Activated naive CD8-positive, alpha-beta T cell treated with anti-CD3 and anti-CD28 coated beads, Interleukin-2, amount 10 ng/mL, durations not matched to agents 7 days and 5 days (primary cell): Measurements from ENCODE around the gene NALCN. TPM values are rescaled to one million over a fixed set of nuclear protein-coding genes. Genes with fewer than 3 reads are reported as not detected.

Experiments
- ATAC-seq: fragments of 150-1000 bp; cut with Tn5 transposase; one replicate; pipeline ENCODE4 v1.10.0; 2021; ENCODE audit warnings: low read depth, moderate library complexity
- POLR2A ChIA-PET: fragments of 350-600 bp; sonication (Branson Sonifier 250); formaldehyde crosslinking; loops from one replicate; lab custom pipeline; 2021; ENCODE audit warnings: antibody characterized with exemption; lab: Charles Lee
- DNase-seq: peaks from one replicate; pipeline ENCODE4 v3.0.0; 2021
- H3K27ac Mint-ChIP-seq: one replicate; pipeline ENCODE4 v1.8.0; 2022; ENCODE audit warnings: mild to moderate bottlenecking, mixed read lengths
- H3K27me3 Mint-ChIP-seq: one replicate; pipeline ENCODE4 v1.8.0; 2022; ENCODE audit warnings: mild to moderate bottlenecking, moderate library complexity, mixed read lengths
- H3K36me3 Mint-ChIP-seq: one replicate; pipeline ENCODE4 v1.8.0; 2021; ENCODE audit warnings: mild to moderate bottlenecking, mixed read lengths
- H3K4me1 Mint-ChIP-seq: one replicate; pipeline ENCODE4 v1.8.0; 2021; ENCODE audit warnings: mixed read lengths
- H3K4me3 Mint-ChIP-seq: one replicate; pipeline ENCODE4 v1.8.0; 2022; ENCODE audit warnings: mild to moderate bottlenecking, moderate library complexity, mixed read lengths
- H3K9me3 Mint-ChIP-seq: one replicate; pipeline ENCODE4 v1.8.0; 2021; ENCODE audit warnings: mixed read lengths
- total RNA-seq, 2 experiments: library from RNA; stranded (reverse); gene quantifications; one replicate each; pipeline ENCODE4 v1.2.3, GENCODE V29; 2021

NALCN gene
- not detected for total RNA-seq

- H3K27me3 Mint-ChIP-seq: peaks cover 46% of the 10 kb centered on the region
- no peak within 1 kb of the TSS for H3K27ac Mint-ChIP-seq
- H3K36me3 Mint-ChIP-seq: no peaks in the 10 kb centered on the region
- no peak within 1 kb of the TSS for H3K4me3 Mint-ChIP-seq
- POLR2A ChIA-PET: no interaction called here
- no peak for ATAC-seq
- peak; percentile 29 for DNase-seq
- no peaks in the 10 kb centered on the region for H3K4me1 Mint-ChIP-seq
- H3K9me3 Mint-ChIP-seq: no peaks in the 10 kb centered on the region
Observed at GRCh38 chr13:101416181-101417042, at the start of gene NALCN. NALCN (minus strand) TSS chr13:101416508; CDS start chr13:101399126, 17,382 bp downstream.

- Mint-ChIP-seq H3K4me1 (no peaks in the 10 kb centered on the region), H3K36me3 (no peaks in the 10 kb centered on the region), H3K27ac (no peak overlapping the region), H3K9me3 (no peaks in the 10 kb centered on the region), H3K27me3 (no peaks in the 10 kb centered on the region), H3K4me3 (no peak overlapping the region)
- POLR2A ChIA-PET: no interaction called here
- ATAC-seq (no peak), DNase-seq (no peak)
Observed at GRCh38 chr13:101465877-101466276, 49.6 kb upstream of the NALCN start.

GRCh38 chr13:101457176-101457575 lies 40.9 kb upstream of the NALCN start:
- Mint-ChIP-seq H3K27me3 (peaks cover 21% of the 10 kb centered on the region), H3K4me1 (peaks cover 2% of the 10 kb centered on the region), H3K9me3 (no peaks in the 10 kb centered on the region), H3K27ac (no peak overlapping the region), H3K4me3 (no peak overlapping the region), H3K36me3 (no peaks in the 10 kb centered on the region)
- no peak for DNase-seq
- POLR2A ChIA-PET: no interaction called here
- no peak for ATAC-seq

- Mint-ChIP-seq H3K27me3 (peaks cover 24% of the 10 kb centered on the region), H3K9me3 (no peaks in the 10 kb centered on the region)
Observed at GRCh38 chr13:101455863-101456262, 39.6 kb upstream of the NALCN start.

GRCh38 chr13:101454767-101455166 lies 38.5 kb upstream of the NALCN start:
- H3K36me3 Mint-ChIP-seq: no peaks in the 10 kb centered on the region

More at GRCh38 chr13:101455863-101456262, 39.6 kb upstream of the NALCN start:
- Mint-ChIP-seq H3K4me1 (peaks cover 2% of the 10 kb centered on the region), H3K27ac (no peak overlapping the region), H3K4me3 (no peak overlapping the region), H3K36me3 (no peaks in the 10 kb centered on the region)
- DNase-seq (no peak), ATAC-seq (no peak)
- POLR2A ChIA-PET: no interaction called here

GRCh38 chr13:101453784-101454201 lies 37.5 kb upstream of the NALCN start:
- ATAC-seq (peak; percentile 63), DNase-seq (peak; percentile 34)
- no peaks in the 10 kb centered on the region for H3K9me3 Mint-ChIP-seq
- peak overlapping the region; percentile 49 for H3K4me3 Mint-ChIP-seq
- no peaks in the 10 kb centered on the region for H3K36me3 Mint-ChIP-seq
- H3K4me1 Mint-ChIP-seq: peaks cover 2% of the 10 kb centered on the region
- peaks cover 26% of the 10 kb centered on the region for H3K27me3 Mint-ChIP-seq
- no peak overlapping the region for H3K27ac Mint-ChIP-seq
- POLR2A ChIA-PET: no interaction called here

More at GRCh38 chr13:101454767-101455166, 38.5 kb upstream of the NALCN start:
- Mint-ChIP-seq H3K9me3 (no peaks in the 10 kb centered on the region), H3K27ac (no peak overlapping the region), H3K27me3 (peaks cover 25% of the 10 kb centered on the region), H3K4me3 (no peak overlapping the region), H3K4me1 (peaks cover 2% of the 10 kb centered on the region)
- no peak for ATAC-seq
- DNase-seq: no peak
- POLR2A ChIA-PET: no interaction called here

GRCh38 chr13:101452519-101453485 lies 36.5 kb upstream of the NALCN start, which contains the start of gene ITGBL1:
ITGBL1 (plus strand) TSS chr13:101452675; CDS start chr13:101452834, 159 bp downstream.
- Mint-ChIP-seq H3K4me3 (peak within 1 kb of the TSS; percentile 49), H3K27ac (no peak within 1 kb of the TSS), H3K4me1 (peaks cover 2% of the 10 kb centered on the region), H3K36me3 (no peaks in the 10 kb centered on the region), H3K9me3 (no peaks in the 10 kb centered on the region), H3K27me3 (peaks cover 26% of the 10 kb centered on the region)
- no peak for ATAC-seq
- no peak for DNase-seq
- POLR2A ChIA-PET: no interaction called here

- ATAC-seq (no peak), DNase-seq (no peak)
- Mint-ChIP-seq H3K27me3 (peaks cover 26% of the 10 kb centered on the region), H3K4me1 (peaks cover 2% of the 10 kb centered on the region), H3K27ac (no peak overlapping the region), H3K36me3 (no peaks in the 10 kb centered on the region), H3K9me3 (no peaks in the 10 kb centered on the region), H3K4me3 (no peak overlapping the region)
- POLR2A ChIA-PET: no interaction called here
Observed at GRCh38 chr13:101451641-101452040, 35.3 kb upstream of the NALCN start.

GRCh38 chr13:101450749-101451130 lies 34.4 kb upstream of the NALCN start:
- Mint-ChIP-seq H3K27ac (no peak overlapping the region), H3K4me1 (peaks cover 2% of the 10 kb centered on the region), H3K27me3 (peaks cover 26% of the 10 kb centered on the region), H3K36me3 (no peaks in the 10 kb centered on the region), H3K9me3 (no peaks in the 10 kb centered on the region), H3K4me3 (no peak overlapping the region)
- ATAC-seq (no peak), DNase-seq (no peak)
- POLR2A ChIA-PET: no interaction called here

GRCh38 chr13:101449790-101450748 lies 33.8 kb upstream of the NALCN start:
- H3K27ac Mint-ChIP-seq: no peak overlapping the region
- no peaks in the 10 kb centered on the region for H3K36me3 Mint-ChIP-seq
- ATAC-seq (no peak), DNase-seq (no peak)
- H3K4me1 Mint-ChIP-seq: peaks cover 2% of the 10 kb centered on the region
- H3K9me3 Mint-ChIP-seq: no peaks in the 10 kb centered on the region
- POLR2A ChIA-PET: no interaction called here
- H3K27me3 Mint-ChIP-seq: peaks cover 23% of the 10 kb centered on the region
- H3K4me3 Mint-ChIP-seq: no peak overlapping the region

GRCh38 chr13:101447852-101448251 lies 31.5 kb upstream of the NALCN start:
- no peak for DNase-seq
- H3K9me3 Mint-ChIP-seq: no peaks in the 10 kb centered on the region
- no peak overlapping the region for H3K4me3 Mint-ChIP-seq
- H3K27me3 Mint-ChIP-seq: peaks cover 13% of the 10 kb centered on the region
- ATAC-seq: no peak
- H3K27ac Mint-ChIP-seq: no peak overlapping the region
- H3K36me3 Mint-ChIP-seq: no peaks in the 10 kb centered on the region
- no peaks in the 10 kb centered on the region for H3K4me1 Mint-ChIP-seq
- POLR2A ChIA-PET: no interaction called here

- Mint-ChIP-seq H3K27ac (no peak overlapping the region), H3K4me3 (no peak overlapping the region), H3K9me3 (no peaks in the 10 kb centered on the region), H3K36me3 (no peaks in the 10 kb centered on the region), H3K27me3 (peaks cover 3% of the 10 kb centered on the region), H3K4me1 (no peaks in the 10 kb centered on the region)
- no peak for DNase-seq
- ATAC-seq: no peak
- POLR2A ChIA-PET: no interaction called here
Observed at GRCh38 chr13:101434486-101434885, 18.2 kb upstream of the NALCN start.
